OCI-LY3 (cell line): ENCODE data around the gene CD58.

Experiments used
- H2AFZ ChIP-seq: fragments of 200-600, 300-600 bp; shearing (Covaris generic); 2 replicates; pipeline ENCODE4 v1.6.0; 2014; ENCODE audit warnings: antibody characterized with exemption, low read depth, low read length
- H3K27ac ChIP-seq: fragments of 200-600, 300-600 bp; sonication (generic); 2 replicates; pipeline ENCODE4 v1.5.1; 2014; ENCODE audit warnings: mild to moderate bottlenecking, low read length, moderate library complexity, mixed read lengths
- H3K27me3 ChIP-seq: fragments of 200-600, 300-600 bp; sonication (generic); 2 replicates; pipeline ENCODE4 v1.6.1; 2014; ENCODE audit warnings: low read depth, low read length, mixed read lengths
- H3K36me3 ChIP-seq: fragments of 200-600, 300-600 bp; sonication (generic); replicated peaks from 2 replicates; pipeline ENCODE3; 2014; ENCODE audit warnings: low read depth, low read length, mixed read lengths
- H3K4me1 ChIP-seq: fragments of 300-600, 200-600 bp; sonication (generic); 2 replicates; pipeline ENCODE4 v1.6.1; 2014; ENCODE audit warnings: low read length, mixed read lengths
- H3K4me2 ChIP-seq: fragments of 200-600, 300-600 bp; sonication (generic); 2 replicates; pipeline ENCODE4 v1.6.1; 2014; ENCODE audit warnings: low read length, mixed read lengths
- H3K4me3 ChIP-seq: fragments of 300-600, 200-600 bp; sonication (generic); 2 replicates; pipeline ENCODE4 v1.5.1; 2014; ENCODE audit warnings: antibody characterized with exemption, mild to moderate bottlenecking, low read length, moderate library complexity
- H3K79me2 ChIP-seq: fragments of 300-600, 200-600 bp; shearing (Covaris generic); 2 replicates; pipeline ENCODE4 v1.6.1; 2014; ENCODE audit warnings: mild to moderate bottlenecking, low read length, mixed read lengths
- H3K9ac ChIP-seq: fragments of 300-600, 200-600 bp; shearing (Covaris generic); 2 replicates; pipeline ENCODE4 v1.6.0; 2014; ENCODE audit warnings: mild to moderate bottlenecking, low read length, moderate library complexity
- H3K9me3 ChIP-seq: fragments of 200-600, 300-600 bp; shearing (Covaris generic); 2 replicates; pipeline ENCODE4 v1.6.1; 2014; ENCODE audit warnings: low read length, mixed read lengths; ENCODE audit not compliant: insufficient read depth
- H4K20me1 ChIP-seq: fragments of 200-600, 300-600 bp; sonication (generic); 2 replicates; pipeline ENCODE4 v1.6.1; 2016; ENCODE audit warnings: low read length, mixed read lengths; ENCODE audit not compliant: insufficient read depth
- EZH2phosphoT487 ChIP-seq: fragments of 200-600 bp; shearing (Covaris generic); IDR thresholded peaks from 2 replicates; pipeline ENCODE4 v1.6.1; 2018; ENCODE audit warnings: antibody characterized with exemption, mixed run types, low read depth
- TF ChIP-seq, protein P1 (sequence below): fragments of 200-600, 300-600 bp; sonication (generic); IDR thresholded peaks from 2 replicates; pipeline ENCODE4 v1.5.1; 2014; ENCODE audit warnings: antibody characterized with exemption, low read length, low read depth

Gene CD58

DNA sequence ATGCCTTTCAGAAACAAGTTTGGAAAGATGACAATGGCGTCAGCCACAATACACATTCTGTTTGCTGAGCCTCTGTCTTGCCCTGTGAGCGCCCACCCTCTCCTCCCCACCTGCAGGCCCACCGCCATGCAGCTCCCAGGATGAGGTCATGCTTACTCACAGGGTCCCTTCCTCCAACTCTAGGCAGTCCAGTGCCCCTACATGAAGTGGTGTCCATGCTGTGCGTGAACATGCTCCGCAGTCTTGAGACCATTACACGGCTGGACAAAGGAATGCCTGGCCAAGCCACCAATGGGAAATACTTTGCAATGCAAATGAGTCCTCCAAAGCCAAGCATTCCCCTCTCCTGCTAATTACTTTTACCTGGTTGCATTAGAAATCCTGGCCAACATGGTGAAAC lies 92.2 kb downstream of the CD58 start:
- Histone ChIP-seq H3K4me3 (no peak overlapping the region), H2AFZ (no peak overlapping the region), H4K20me1 (no peaks in the 10 kb centered on the region), H3K79me2 (no peaks in the 10 kb centered on the region), H3K4me2 (no peak overlapping the region), H3K9ac (no peak overlapping the region), H3K36me3 (no peaks in the 10 kb centered on the region), H3K27ac (no peak overlapping the region), H3K27me3 (no peaks in the 10 kb centered on the region), H3K4me1 (no peaks in the 10 kb centered on the region), H3K9me3 (no peaks in the 10 kb centered on the region)
- TF ChIP-seq EZH2phosphoT487: no peak
- TF ChIP-seq, protein P1, sequence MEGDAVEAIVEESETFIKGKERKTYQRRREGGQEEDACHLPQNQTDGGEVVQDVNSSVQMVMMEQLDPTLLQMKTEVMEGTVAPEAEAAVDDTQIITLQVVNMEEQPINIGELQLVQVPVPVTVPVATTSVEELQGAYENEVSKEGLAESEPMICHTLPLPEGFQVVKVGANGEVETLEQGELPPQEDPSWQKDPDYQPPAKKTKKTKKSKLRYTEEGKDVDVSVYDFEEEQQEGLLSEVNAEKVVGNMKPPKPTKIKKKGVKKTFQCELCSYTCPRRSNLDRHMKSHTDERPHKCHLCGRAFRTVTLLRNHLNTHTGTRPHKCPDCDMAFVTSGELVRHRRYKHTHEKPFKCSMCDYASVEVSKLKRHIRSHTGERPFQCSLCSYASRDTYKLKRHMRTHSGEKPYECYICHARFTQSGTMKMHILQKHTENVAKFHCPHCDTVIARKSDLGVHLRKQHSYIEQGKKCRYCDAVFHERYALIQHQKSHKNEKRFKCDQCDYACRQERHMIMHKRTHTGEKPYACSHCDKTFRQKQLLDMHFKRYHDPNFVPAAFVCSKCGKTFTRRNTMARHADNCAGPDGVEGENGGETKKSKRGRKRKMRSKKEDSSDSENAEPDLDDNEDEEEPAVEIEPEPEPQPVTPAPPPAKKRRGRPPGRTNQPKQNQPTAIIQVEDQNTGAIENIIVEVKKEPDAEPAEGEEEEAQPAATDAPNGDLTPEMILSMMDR: no peak

DNA sequence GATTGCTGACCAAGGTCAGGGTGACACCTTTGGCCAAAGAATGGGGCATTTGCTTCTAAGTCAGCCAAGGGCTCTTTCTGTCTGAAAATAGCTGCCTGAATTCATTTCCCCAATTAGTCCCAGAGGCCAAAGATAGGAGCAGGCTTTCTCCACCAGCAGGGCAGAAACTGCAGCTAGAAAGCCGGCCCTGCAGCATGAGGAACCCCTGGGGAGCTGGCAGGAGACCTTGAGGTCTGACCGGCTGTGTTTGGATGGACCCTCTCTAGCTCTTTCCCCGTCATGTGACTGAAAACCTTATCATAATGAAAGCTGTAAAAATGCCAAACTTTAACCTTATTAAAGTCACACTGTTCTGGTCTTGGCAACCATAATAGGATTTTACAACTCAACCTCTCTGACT lies 93.4 kb downstream of the CD58 start:
- Histone ChIP-seq H3K4me2 (no peak overlapping the region), H3K4me3 (no peak overlapping the region), H3K36me3 (no peaks in the 10 kb centered on the region), H3K4me1 (no peaks in the 10 kb centered on the region), H2AFZ (no peak overlapping the region), H3K79me2 (no peaks in the 10 kb centered on the region), H3K27ac (no peak overlapping the region), H3K9ac (no peak overlapping the region), H3K9me3 (no peaks in the 10 kb centered on the region), H3K27me3 (no peaks in the 10 kb centered on the region), H4K20me1 (no peaks in the 10 kb centered on the region)
- TF ChIP-seq EZH2phosphoT487: no peak
- TF ChIP-seq, protein P1: no peak

DNA sequence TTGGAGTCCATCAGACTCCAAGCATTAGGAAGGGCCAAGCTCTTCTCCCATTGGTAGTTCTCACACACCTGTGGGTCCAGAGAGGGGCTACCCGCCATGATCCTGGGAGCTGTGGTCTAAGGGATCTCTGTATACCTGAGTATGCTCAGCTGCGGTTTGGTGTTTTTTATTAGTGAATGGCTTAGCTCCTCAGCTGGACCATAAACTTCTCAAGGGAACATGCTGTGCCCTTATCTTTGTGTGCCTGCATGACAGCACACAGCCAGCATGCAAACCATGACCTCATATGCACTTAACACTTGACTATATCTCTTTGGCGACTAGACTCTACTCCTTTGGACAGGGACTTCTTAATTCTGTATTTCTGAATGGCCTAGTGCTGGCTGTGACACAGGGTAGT lies 94.5 kb downstream of the CD58 start:
- no peak overlapping the region for H2AFZ ChIP-seq
- H3K27me3 ChIP-seq: no peaks in the 10 kb centered on the region
- H3K9ac ChIP-seq: no peak overlapping the region
- no peaks in the 10 kb centered on the region for H3K36me3 ChIP-seq
- no peak overlapping the region for H3K27ac ChIP-seq
- no peaks in the 10 kb centered on the region for H3K4me1 ChIP-seq
- H3K79me2 ChIP-seq: no peaks in the 10 kb centered on the region
- H3K4me3 ChIP-seq: no peak overlapping the region
- no peaks in the 10 kb centered on the region for H4K20me1 ChIP-seq
- no peak overlapping the region for H3K4me2 ChIP-seq
- H3K9me3 ChIP-seq: no peaks in the 10 kb centered on the region
- TF ChIP-seq, protein P1: no peak
- TF ChIP-seq EZH2phosphoT487: no peak

DNA sequence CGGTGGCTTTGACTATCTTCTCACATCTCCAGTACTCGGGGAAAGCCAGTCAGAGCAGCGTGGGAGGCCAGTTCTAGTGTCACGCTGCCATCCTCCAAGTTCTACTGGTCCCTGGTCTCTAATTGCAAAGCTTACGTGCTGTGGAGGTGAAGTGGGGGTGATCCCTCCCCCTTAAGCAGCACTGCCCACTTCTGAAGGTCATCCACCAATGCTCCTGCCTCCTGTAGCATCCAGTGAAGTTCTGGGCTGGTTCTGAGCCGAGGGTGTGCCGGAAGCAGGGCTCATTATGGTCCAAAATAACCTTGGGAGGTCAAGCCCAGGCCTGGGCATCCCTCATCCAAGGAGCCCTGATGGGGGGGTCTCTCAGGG lies 95.0 kb downstream of the CD58 start:
- Histone ChIP-seq H3K4me3 (no peak overlapping the region), H3K36me3 (no peaks in the 10 kb centered on the region), H3K4me1 (no peaks in the 10 kb centered on the region), H3K79me2 (no peaks in the 10 kb centered on the region), H3K27ac (no peak overlapping the region), H2AFZ (no peak overlapping the region), H3K4me2 (no peak overlapping the region), H3K9me3 (no peaks in the 10 kb centered on the region), H3K9ac (no peak overlapping the region), H4K20me1 (no peaks in the 10 kb centered on the region), H3K27me3 (no peaks in the 10 kb centered on the region)
- TF ChIP-seq, protein P1: no peak
- TF ChIP-seq EZH2phosphoT487: no peak
